NCI-H1048 (cell line): ENCODE results near the gene KIZ.
"Not testable (repeated sequence)": the region's sequence is repeated elsewhere in the genome, so short reads cannot be mapped to it uniquely, and the experiment has no call there.

Experiments used
- DNase-seq: peaks from one replicate; lab custom pipeline; 2025; lab: John Stamatoyannopoulos, UW

The KIZ gene

DNA sequence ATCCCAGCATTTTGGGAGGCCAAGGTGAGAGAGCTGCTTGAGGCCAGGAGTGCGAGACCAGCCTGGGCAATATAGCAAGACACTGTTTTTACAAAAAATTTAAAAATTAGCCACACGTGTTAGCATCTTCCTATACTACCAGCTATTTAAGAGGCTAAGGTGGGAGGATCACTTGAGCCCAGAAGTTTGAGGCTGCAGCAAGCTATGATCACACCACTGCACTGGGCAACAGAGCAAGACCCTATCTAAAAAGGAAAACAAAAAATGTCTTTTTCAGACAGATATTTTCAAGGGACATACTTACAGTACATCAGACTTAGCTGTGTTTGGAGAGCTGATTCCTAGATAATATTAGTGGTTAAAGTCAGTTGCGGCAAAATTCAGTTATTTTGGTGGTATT, 104.3 kb downstream of the KIZ start:
- DNase-seq = no peak

GRCh38 chr20:21230686-21231085, 104.8 kb downstream of the KIZ start:
- DNase-seq = no peak

DNA sequence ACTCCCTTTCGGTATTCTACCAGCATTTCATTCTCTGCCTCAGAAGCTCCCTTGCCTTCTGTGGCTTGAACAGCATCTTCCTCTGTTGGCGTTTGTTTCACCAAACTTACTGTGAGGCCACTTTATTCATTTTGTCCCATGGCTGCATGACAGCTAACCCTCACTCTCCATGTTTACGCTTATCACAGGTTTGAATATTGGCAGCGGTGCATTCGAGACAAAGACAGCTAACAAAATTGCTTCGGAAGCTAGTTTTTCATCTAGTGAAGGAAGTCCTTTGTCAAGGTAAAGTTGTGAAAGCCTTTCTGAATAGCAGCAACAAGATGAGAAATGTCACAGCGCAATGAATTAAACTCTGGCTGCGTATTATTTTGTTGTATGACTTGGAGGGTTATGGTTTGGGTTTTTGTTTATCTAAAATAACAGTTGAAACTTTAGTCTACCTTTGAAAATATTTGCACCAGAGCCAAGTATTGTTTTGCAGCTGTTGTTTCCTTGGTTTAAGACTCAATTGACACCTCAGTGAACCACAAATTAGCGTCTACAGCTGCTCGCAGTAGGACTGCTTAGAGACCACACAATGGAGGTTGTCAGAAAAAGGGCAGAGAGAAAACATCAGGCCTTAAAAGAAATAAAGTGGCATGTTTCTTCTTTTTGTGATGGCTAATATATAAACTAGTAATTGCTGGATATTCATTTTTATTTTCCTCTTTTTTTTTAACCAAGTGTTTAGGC, 106.8 kb downstream of the KIZ start:
- no peak for DNase-seq

GRCh38 chr20:21234324-21234723, 108.4 kb downstream of the KIZ start:
- DNase-seq = no peak

- DNase-seq = peak; percentile 3
Observed at GRCh38 chr20:21234806-21235483, 109.1 kb downstream of the KIZ start.

DNA sequence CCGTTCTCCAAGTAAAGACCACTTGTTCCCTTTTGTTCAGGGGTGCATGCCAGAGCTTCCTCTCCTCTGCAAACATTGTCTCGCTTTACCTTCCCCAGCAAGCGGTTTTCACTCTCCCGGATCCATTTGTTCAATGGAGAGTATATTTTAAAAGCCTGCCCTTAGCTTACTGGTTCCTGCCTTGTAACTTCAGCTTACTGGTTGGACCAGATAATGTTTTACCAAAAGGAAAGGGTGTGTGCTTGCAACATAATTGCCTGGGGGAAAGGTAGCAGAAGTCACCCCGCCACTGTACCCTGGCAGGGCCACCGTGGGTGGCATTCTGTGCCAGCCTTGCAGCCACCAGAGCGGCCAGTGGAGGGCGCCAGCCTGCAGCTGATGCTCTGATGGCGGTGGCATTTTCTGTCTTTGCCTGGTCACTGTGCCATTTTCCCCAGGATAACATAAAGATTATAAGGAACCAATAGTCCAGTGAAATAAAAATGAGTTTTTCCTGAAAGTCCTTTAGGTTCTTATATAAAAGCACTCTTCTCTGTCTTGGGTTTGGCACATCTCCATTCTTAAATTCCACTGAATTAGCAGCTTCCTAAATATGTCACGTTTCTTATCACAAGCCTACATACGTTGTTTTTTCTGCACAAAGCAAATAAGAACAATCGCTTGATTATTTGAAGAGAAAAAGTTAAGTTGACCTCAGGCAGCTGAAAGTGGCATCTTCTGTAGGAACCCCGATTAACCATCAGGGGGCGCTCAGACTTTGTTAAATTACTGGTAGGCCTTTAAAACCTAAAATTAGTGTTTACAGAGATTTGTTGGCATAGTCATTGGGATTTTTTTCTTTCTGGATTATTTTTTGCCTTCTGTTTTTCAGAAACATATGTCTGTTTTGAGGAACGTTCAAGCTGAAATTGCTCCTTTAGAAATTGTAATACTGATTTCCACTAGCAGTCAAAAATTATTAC, 109.9 kb downstream of the KIZ start:
- peak; percentile 55 for DNase-seq

DNA sequence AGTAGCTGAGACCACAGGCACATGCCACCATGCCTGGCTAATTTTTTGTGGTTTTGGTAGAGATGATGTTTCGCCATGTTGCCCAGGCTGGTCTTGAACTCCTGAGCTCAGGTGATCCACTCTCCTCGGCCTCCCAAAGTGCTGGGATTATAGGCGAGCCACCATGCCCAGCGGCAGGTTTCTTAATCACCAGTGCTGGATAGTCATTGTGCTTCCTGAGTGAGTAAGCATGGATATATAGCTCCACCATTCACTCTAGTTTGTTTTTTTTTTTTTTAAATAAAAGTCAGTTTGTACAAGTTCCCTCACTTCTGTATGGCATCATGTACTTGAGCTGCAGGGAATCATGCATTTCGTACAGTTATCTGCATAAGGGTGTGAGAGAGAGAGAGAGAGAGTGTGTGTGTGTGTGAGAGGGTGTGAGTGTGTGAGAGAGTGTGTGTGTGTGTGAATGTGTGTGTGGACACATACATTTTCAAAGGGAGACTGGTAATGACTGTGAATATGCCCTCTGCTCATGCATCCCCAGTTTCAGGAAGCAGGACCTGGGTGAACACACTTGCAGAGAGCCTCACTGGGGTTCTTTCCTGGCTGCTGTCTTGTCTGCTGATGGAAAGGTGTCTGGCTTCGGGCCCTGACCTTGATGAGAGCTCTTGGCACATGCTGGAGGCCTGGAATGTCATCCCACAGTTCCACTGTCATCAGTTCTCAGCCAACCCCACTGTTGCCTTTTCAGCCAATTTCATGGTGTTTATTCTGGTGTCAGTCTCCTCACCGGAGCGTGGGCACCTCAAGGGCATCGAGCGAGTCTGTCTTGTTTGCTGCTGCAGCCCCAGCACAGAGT, 112.3 kb downstream of the KIZ start:
- DNase-seq = no peak

GRCh38 chr20:21238818-21239536, 113.1 kb downstream of the KIZ start:
- no peak for DNase-seq

- no peak for DNase-seq
Observed at GRCh38 chr20:21240394-21240793, 114.5 kb downstream of the KIZ start.

GRCh38 chr20:21241406-21241805, 115.5 kb downstream of the KIZ start:
- DNase-seq = no peak

- no peak for DNase-seq
Observed at GRCh38 chr20:21243811-21244210, 117.9 kb downstream of the KIZ start.

DNA sequence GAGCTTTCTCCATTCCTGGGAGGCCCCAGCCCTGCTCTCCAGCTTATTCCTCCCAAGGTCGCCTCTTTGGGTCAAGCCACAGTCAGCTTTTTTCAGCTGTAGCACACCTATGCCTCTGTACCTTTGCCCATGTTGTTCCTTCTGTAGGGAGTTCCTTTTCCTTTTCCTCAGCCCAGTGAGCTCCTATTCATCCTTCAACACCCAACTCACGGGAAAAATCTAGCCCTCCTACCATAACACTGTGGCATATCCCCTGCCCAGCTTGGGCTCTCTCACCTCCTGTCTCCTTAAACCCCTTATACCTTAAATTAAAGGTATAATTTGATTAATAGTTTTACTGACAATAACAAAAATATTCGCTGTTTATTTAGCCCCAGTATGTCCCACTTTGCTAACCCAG, 118.9 kb downstream of the KIZ start:
- DNase-seq = no peak

DNA sequence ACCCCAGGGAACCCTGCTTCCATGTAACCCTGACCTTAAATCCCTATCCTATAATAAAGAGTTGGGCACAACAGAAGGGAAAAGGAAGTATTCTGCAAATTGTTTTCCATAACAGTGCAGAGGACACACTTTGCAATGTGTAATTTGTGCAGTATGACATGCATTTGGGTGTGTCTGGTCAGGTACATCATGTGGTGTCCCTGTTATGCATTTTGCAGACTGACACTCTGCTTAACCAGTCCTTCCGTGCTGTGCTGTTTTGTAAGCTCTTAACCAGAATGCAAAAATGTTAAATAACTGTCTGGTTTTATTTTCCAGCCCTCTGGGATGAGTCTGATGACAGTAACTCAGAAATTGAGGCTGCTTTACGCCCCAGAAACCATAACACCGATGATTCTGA, 120.3 kb downstream of the KIZ start:
- DNase-seq = no peak

- not testable (repeated sequence) for DNase-seq
Observed at GRCh38 chr20:21247603-21248095, 121.8 kb downstream of the KIZ start.

GRCh38 chr20:21251278-21251677, 125.4 kb downstream of the KIZ start:
- DNase-seq = no peak

- DNase-seq = no peak
Observed at GRCh38 chr20:21257192-21257591, 131.3 kb downstream of the KIZ start.

- no peak for DNase-seq
Observed at GRCh38 chr20:21258411-21258810, 132.5 kb downstream of the KIZ start.

DNA sequence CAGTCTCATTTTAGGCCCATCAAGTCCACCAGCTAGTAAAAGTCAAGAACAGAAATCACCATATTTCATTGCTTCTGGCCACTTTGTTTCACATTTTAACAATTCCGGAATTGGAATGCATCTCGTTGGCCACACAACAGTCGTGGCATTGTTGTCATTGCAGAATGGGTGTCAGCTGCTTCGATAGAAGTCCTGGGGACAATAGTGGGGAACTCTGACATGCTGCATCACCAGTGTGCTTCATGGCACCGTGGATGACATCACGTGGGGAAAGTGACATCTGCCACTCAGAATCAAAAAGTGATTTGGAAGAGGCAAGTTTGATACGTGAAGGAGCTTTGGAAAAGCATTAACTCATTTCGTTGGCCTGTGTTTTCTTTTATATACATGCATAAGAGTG, 133.5 kb downstream of the KIZ start:
- no peak for DNase-seq

GRCh38 chr20:21262812-21263211, 136.9 kb downstream of the KIZ start:
- no peak for DNase-seq

- DNase-seq = no peak
Observed at GRCh38 chr20:21265261-21266190, 139.6 kb downstream of the KIZ start.
